CD4-positive, alpha-beta T cell treated with Interleukin-6 at 100 ng/mL for 8 hours (primary cell): ENCODE measurements around the gene PYGL.
A peak's percentile ranks its signal among the peaks of the same experiment; 100 is the strongest.

Experiments used
- DNase-seq: peaks from one replicate; pipeline ENCODE4 v3.0.0-alpha.2; 2020; ENCODE audit warnings: mixed read lengths, low spot score

PYGL gene

GRCh38 chr14:50871914-50872732 is 72.2 kb downstream of the PYGL start, which contains the start of gene ABHD12B:
TSS of gene ABHD12B (plus strand) at chr14:50872053. CDS start at chr14:50872175, 122 bp downstream.
- no peak for DNase-seq

- no peak for DNase-seq
Observed at GRCh38 chr14:50871228-50871627, 73.1 kb downstream of the PYGL start.

GRCh38 chr14:50865391-50866076 is 78.7 kb downstream of the PYGL start:
- DNase-seq, result no peak

GRCh38 chr14:50864946-50865345 is 79.3 kb downstream of the PYGL start:
- DNase-seq, result no peak

- DNase-seq, result no peak
Observed at GRCh38 chr14:50864237-50864636, 80.0 kb downstream of the PYGL start.

GRCh38 chr14:50862036-50862570 is 82.2 kb downstream of the PYGL start:
- no peak for DNase-seq

GRCh38 chr14:50860478-50861086 is 83.7 kb downstream of the PYGL start:
- peak; percentile 85 for DNase-seq

GRCh38 chr14:50859296-50859624 is 85.0 kb downstream of the PYGL start:
- DNase-seq, result no peak

GRCh38 chr14:50856660-50857059 is 87.6 kb downstream of the PYGL start:
- DNase-seq, result no peak

- DNase-seq, result no peak
Observed at GRCh38 chr14:50855558-50855957, 88.7 kb downstream of the PYGL start.
